K562 (cell line): Measurements from ENCODE around the gene REG4. TPM values are rescaled to one million over a fixed set of nuclear protein-coding genes. Genes with fewer than 3 reads are reported as not detected.

Source experiments
- BMI1 ChIP-seq: fragments of 150-350 bp; IDR thresholded peaks from 2 replicates; pipeline ENCODE4 v1.6.1; 2014; ENCODE audit warnings: low read length
- EWSR1 ChIP-seq: fragments of 450-650 bp; IDR thresholded peaks from 2 replicates; pipeline ENCODE4 v1.6.1; 2018; ENCODE audit warnings: borderline replicate concordance, mild to moderate bottlenecking, low read depth, moderate library complexity; ENCODE audit not compliant: partially characterized antibody
- MCM2 ChIP-seq: fragments of 450-650 bp; IDR thresholded peaks from 2 replicates; pipeline ENCODE4 v1.6.1; 2017; ENCODE audit warnings: low read depth, mild to moderate bottlenecking
- NR2C1 ChIP-seq, 2 experiments: fragments of 450-650 bp; IDR thresholded peaks; 2 replicates each; pipeline ENCODE4 v1.6.1; 2017; ENCODE audit warnings: mild to moderate bottlenecking in 2 of 2, antibody characterized with exemption in 1 of 2, inconsistent platforms in 1 of 2, missing compliant biosample characterization in 1 of 2, missing genetic modification characterization in 1 of 2
- RAD21 ChIP-seq, 2 experiments: fragments of 250-450 bp in 1 of 2; fragments of 450-650 bp in 1 of 2; sonication (Bioruptor Pico) in 1 of 2; formaldehyde crosslinking in 1 of 2; IDR thresholded peaks in 1 of 2; conservative IDR thresholded peaks in 1 of 2; 2 replicates each; pipeline versions ENCODE4 v1.4.0 to v1.8.0; 2020 to 2022; ENCODE audit warnings: mild to moderate bottlenecking in 2 of 2, moderate library complexity in 1 of 2
- RBBP5 ChIP-seq: fragments of 200-600 bp; sonication (generic); IDR thresholded peaks from 2 replicates; pipeline ENCODE4 v1.6.1; 2012; ENCODE audit warnings: borderline replicate concordance, mild to moderate bottlenecking, low read length, control low read depth, inconsistent platforms; ENCODE audit not compliant: insufficient read depth, poor library complexity, severe bottlenecking
- TRIM28 ChIP-seq: fragments of 450-650 bp; IDR thresholded peaks from 2 replicates; pipeline ENCODE4 v1.6.1; 2017
- ZEB2 ChIP-seq: fragments of 450-650 bp; IDR thresholded peaks from 2 replicates; pipeline ENCODE4 v1.6.1; 2016
- polyA plus RNA-seq, 8 experiments: library from polyadenylated mRNA; depleted of rRNA in 4 of 8; stranded (reverse) in 5 of 8; unstranded in 3 of 8; fragments of >200 nt; fragmentation: Nextera tagmentation in 2 of 8; fragmentation: Illumina TruSeq in 1 of 8; extraction: Ambion mirVana in 2 of 8; extraction: Trizol in 1 of 8; gene quantifications; 2 replicates each; pipeline versions ENCODE4 v1.2.1 to v1.2.3, GENCODE V29; 2011 to 2014; ENCODE audit warnings: inconsistent platforms in 1 of 8, missing spikeins in 1 of 8
- total RNA-seq, 7 experiments: library from RNA; depleted of rRNA in 6 of 7; stranded (reverse); fragments of >200 nt in 6 of 7; fragmentation: Illumina TruSeq in 2 of 7; extraction: Trizol in 2 of 7; gene quantifications; 2 replicates each; pipeline versions ENCODE4 v1.2.1 to v1.2.3, GENCODE V29; 2011 to 2021; ENCODE audit warnings: low replicate concordance in 1 of 7
- TF ChIP-seq, protein P1 (sequence below): sonication (generic); formaldehyde crosslinking; IDR thresholded peaks from 2 replicates; pipeline ENCODE4 v1.8.0; 2023; ENCODE audit warnings: missing genetic modification reagents, mild to moderate bottlenecking, borderline replicate concordance
- TF ChIP-seq, protein P2 (sequence below), 2 experiments: fragments of 200-800 bp in 1 of 2; sonication (Bioruptor generic) in 1 of 2; sonication (generic) in 1 of 2; formaldehyde crosslinking in 1 of 2; IDR thresholded peaks in 1 of 2; conservative IDR thresholded peaks in 1 of 2; 2 replicates each; pipeline versions ENCODE4 v1.5.0 to v1.6.1; 2016 to 2020; ENCODE audit warnings: missing compliant biosample characterization in 1 of 2, missing genetic modification characterization in 1 of 2, missing genetic modification reagents in 1 of 2
- TF ChIP-seq, protein P3 (sequence below): fragments of 250-450 bp; sonication (Bioruptor Pico); IDR thresholded peaks from 2 replicates; pipeline ENCODE4 v1.5.0; 2020; ENCODE audit warnings: mild to moderate bottlenecking

Gene REG4
- total and polyA plus RNA-seq, 9 of the 15 experiments (the other 6 are each of a cell fraction or from before 2014, with no cell fraction given) = not detected

DNA sequence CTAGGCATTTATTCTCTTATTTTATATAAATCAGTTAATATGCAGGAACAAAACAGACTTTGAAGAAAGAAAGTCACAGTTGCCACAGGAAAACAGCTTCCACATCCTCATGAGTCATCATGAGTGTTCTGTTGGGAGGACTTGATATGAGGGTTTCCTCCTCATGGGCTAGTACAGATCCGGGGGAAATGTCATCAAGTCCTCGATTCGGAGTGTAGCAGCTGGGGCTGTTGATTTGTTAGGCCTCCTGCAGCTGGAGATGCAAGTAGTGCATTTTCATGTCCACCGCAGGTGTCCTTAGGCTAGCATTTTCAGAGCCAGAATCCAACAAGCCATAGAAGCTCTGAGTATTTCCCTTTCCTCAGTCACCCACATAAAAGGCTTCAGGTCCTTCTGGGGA lies 48.4 kb upstream of the REG4 start (continued):
- TF ChIP-seq, protein P1, sequence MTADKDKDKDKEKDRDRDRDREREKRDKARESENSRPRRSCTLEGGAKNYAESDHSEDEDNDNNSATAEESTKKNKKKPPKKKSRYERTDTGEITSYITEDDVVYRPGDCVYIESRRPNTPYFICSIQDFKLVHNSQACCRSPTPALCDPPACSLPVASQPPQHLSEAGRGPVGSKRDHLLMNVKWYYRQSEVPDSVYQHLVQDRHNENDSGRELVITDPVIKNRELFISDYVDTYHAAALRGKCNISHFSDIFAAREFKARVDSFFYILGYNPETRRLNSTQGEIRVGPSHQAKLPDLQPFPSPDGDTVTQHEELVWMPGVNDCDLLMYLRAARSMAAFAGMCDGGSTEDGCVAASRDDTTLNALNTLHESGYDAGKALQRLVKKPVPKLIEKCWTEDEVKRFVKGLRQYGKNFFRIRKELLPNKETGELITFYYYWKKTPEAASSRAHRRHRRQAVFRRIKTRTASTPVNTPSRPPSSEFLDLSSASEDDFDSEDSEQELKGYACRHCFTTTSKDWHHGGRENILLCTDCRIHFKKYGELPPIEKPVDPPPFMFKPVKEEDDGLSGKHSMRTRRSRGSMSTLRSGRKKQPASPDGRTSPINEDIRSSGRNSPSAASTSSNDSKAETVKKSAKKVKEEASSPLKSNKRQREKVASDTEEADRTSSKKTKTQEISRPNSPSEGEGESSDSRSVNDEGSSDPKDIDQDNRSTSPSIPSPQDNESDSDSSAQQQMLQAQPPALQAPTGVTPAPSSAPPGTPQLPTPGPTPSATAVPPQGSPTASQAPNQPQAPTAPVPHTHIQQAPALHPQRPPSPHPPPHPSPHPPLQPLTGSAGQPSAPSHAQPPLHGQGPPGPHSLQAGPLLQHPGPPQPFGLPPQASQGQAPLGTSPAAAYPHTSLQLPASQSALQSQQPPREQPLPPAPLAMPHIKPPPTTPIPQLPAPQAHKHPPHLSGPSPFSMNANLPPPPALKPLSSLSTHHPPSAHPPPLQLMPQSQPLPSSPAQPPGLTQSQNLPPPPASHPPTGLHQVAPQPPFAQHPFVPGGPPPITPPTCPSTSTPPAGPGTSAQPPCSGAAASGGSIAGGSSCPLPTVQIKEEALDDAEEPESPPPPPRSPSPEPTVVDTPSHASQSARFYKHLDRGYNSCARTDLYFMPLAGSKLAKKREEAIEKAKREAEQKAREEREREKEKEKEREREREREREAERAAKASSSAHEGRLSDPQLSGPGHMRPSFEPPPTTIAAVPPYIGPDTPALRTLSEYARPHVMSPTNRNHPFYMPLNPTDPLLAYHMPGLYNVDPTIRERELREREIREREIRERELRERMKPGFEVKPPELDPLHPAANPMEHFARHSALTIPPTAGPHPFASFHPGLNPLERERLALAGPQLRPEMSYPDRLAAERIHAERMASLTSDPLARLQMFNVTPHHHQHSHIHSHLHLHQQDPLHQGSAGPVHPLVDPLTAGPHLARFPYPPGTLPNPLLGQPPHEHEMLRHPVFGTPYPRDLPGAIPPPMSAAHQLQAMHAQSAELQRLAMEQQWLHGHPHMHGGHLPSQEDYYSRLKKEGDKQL (CRISPR knock-in tag) = no peak
- TF ChIP-seq TRIM28 (0 out of 2 replicates have a peak, but pooled peaks have one; percentile 29), BMI1 (no peak), ZEB2 (no peak), RBBP5 (no peak), MCM2 (no peak), RAD21 (CRISPR knock-in tag; conservative IDR thresholded peaks at IDR 0.05 in 1 of 2, IDR thresholded peaks at IDR 0.05 in 1 of 2) (0 out of 4 replicates have a peak, but pooled peaks of 1 of the 2 experiments have one; percentile 1), NR2C1 (IDR thresholded peaks at IDR 0.05) (peak; percentile 88), NR2C1 (tag; IDR thresholded peaks at IDR 0.05) (peak; percentile 93), EWSR1 (no peak)
- TF ChIP-seq, protein P2, sequence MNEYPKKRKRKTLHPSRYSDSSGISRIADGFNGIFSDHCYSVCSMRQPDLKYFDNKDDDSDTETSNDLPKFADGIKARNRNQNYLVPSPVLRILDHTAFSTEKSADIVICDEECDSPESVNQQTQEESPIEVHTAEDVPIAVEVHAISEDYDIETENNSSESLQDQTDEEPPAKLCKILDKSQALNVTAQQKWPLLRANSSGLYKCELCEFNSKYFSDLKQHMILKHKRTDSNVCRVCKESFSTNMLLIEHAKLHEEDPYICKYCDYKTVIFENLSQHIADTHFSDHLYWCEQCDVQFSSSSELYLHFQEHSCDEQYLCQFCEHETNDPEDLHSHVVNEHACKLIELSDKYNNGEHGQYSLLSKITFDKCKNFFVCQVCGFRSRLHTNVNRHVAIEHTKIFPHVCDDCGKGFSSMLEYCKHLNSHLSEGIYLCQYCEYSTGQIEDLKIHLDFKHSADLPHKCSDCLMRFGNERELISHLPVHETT (CRISPR knock-in tag; conservative IDR thresholded peaks at IDR 0.05 in 1 of 2, IDR thresholded peaks at IDR 0.05 in 1 of 2) = peak in 1 of 2 experiments; percentile 78; a peak in 2 of 4 replicates
- TF ChIP-seq, protein P3, sequence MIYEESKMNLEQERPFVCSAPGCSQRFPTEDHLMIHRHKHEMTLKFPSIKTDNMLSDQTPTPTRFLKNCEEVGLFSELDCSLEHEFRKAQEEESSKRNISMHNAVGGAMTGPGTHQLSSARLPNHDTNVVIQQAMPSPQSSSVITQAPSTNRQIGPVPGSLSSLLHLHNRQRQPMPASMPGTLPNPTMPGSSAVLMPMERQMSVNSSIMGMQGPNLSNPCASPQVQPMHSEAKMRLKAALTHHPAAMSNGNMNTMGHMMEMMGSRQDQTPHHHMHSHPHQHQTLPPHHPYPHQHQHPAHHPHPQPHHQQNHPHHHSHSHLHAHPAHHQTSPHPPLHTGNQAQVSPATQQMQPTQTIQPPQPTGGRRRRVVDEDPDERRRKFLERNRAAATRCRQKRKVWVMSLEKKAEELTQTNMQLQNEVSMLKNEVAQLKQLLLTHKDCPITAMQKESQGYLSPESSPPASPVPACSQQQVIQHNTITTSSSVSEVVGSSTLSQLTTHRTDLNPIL (CRISPR knock-in tag) = no peak
